IPS DF 6.9 (cell line): ENCODE data around the gene ATL2.

Experiments
- DNase-seq: peaks from one replicate; pipeline ENCODE4 v3.0.0-alpha.2; 2013; ENCODE audit warnings: low read depth, low spot score
- H3K27ac ChIP-seq: one replicate; pipeline ENCODE4 v1.5.1; 2013; ENCODE audit warnings: low read length, control low read depth
- H3K27me3 ChIP-seq: 2 replicates; pipeline ENCODE4 v1.6.1; 2013; ENCODE audit warnings: mild to moderate bottlenecking, low read length; ENCODE audit not compliant: control insufficient read depth, insufficient read depth
- H3K36me3 ChIP-seq: 2 replicates; pipeline ENCODE4 v1.6.1; 2013; ENCODE audit warnings: low read length; ENCODE audit not compliant: control insufficient read depth, insufficient read depth
- H3K4me1 ChIP-seq: 2 replicates; pipeline ENCODE4 v1.6.1; 2013; ENCODE audit warnings: low read length; ENCODE audit not compliant: control insufficient read depth, insufficient read depth
- H3K4me3 ChIP-seq: 2 replicates; pipeline ENCODE4 v1.5.1; 2013; ENCODE audit warnings: mild to moderate bottlenecking, low read length
- H3K9me3 ChIP-seq: 2 replicates; pipeline ENCODE4 v1.6.1; 2013; ENCODE audit warnings: low read length, inconsistent platforms; ENCODE audit not compliant: control insufficient read depth, insufficient read depth
- WGBS: extraction: QIAGEN DNeasy Blood & Tissue Kit; methylation state at CpG from one replicate; pipeline ENCODE4 v1.1.7; 2013; ENCODE audit warnings: mixed read lengths, missing lambda C conversion rate; ENCODE audit not compliant: insufficient read length, insufficient coverage; 5-methylcytosine and 5-hydroxymethylcytosine counted together

Gene ATL2

GRCh38 chr2:38274286-38275276 lies 102.5 kb downstream of the ATL2 start:
- WGBS: no CpG with 5 or more reads among the region's 7 CpGs
- peak; percentile 27 for DNase-seq
- Histone ChIP-seq H3K4me3 (no peak overlapping the region), H3K36me3 (no peaks in the 10 kb centered on the region), H3K27me3 (no peaks in the 10 kb centered on the region), H3K27ac (no peak overlapping the region), H3K4me1 (peaks cover 6% of the 10 kb centered on the region; the same call in 1 of the 2 replicates), H3K9me3 (no peaks in the 10 kb centered on the region)

- Histone ChIP-seq H3K4me1 (no peaks in the 10 kb centered on the region; the same call in 1 of the 2 replicates), H3K36me3 (no peaks in the 10 kb centered on the region), H3K9me3 (no peaks in the 10 kb centered on the region), H3K27me3 (no peaks in the 10 kb centered on the region), H3K27ac (no peak overlapping the region), H3K4me3 (no peak overlapping the region)
- WGBS: no CpG with 5 or more reads among the region's 3 CpGs
- DNase-seq: no peak
Measured at GRCh38 chr2:38271697-38272096, 105.4 kb downstream of the ATL2 start.

- H3K27ac ChIP-seq: no peak overlapping the region
- H3K27me3 ChIP-seq: no peaks in the 10 kb centered on the region
- no peaks in the 10 kb centered on the region; the same call in 1 of the 2 replicates for H3K4me1 ChIP-seq
- no peaks in the 10 kb centered on the region for H3K36me3 ChIP-seq
- WGBS: no CpG with 5 or more reads among the region's 1 CpG
- no peak for DNase-seq
- no peaks in the 10 kb centered on the region for H3K9me3 ChIP-seq
- no peak overlapping the region for H3K4me3 ChIP-seq
Measured at GRCh38 chr2:38269421-38269820, 107.7 kb downstream of the ATL2 start.

DNA sequence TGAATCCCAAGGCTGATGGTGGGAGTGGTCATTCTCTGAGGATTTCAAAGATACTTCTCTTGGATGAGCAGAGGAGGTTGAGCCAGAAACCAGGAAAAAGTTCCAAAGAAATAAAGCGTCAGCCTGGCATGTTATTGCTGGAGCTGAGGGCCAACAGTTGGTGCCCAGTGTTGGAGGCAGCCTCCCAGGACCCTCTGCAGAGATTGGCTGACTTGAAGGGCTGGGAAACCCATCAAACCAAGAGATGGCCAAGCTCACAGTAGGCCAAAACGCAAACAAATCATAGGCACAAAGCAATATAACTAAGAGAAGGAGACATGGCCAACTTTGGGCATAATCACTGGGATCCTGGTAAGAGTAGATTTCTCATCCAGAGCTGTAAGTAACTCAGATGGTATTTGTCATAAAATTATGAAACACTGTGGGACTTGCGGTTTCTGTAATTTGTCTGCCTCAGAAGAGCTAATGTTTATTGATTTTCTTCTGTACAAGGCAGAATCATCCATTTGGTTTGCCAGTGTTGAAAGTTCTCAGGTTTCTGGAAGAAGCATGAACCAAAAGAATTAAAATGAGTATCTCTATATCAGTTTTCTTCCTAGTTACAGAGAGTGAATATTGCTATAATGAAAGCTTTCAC lies 108.3 kb downstream of the ATL2 start:
- no CpG with 5 or more reads among the region's 3 CpGs for WGBS
- Histone ChIP-seq H3K4me1 (no peaks in the 10 kb centered on the region; the same call in 1 of the 2 replicates), H3K9me3 (no peaks in the 10 kb centered on the region), H3K27ac (no peak overlapping the region), H3K27me3 (no peaks in the 10 kb centered on the region), H3K4me3 (no peak overlapping the region), H3K36me3 (no peaks in the 10 kb centered on the region)
- DNase-seq: no peak

DNA sequence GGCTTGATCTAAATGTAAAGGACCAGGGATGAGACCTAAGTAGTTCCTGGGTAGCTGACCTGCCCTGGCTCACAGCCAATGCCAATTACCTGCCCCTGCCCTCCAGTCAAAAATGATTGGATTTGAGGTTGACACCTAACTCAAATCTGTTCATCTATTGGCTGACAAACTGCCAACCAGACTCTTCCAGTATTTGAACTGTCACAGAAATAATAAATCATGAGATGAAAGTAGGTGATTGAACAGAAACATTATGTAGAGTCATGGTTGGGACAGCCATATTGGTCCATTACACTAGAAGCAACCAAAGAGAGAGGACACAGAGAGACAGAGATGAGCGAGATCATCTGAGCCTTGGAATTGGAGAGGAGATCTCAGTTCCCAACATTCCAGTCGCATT lies 109.1 kb downstream of the ATL2 start:
- Histone ChIP-seq H3K27me3 (no peaks in the 10 kb centered on the region), H3K36me3 (no peaks in the 10 kb centered on the region), H3K4me1 (no peaks in the 10 kb centered on the region), H3K4me3 (no peak overlapping the region), H3K27ac (no peak overlapping the region), H3K9me3 (no peaks in the 10 kb centered on the region)
- WGBS: no CpG with 5 or more reads among the region's 2 CpGs
- no peak for DNase-seq

GRCh38 chr2:38267270-38267925 lies 109.7 kb downstream of the ATL2 start:
- Histone ChIP-seq H3K36me3 (no peaks in the 10 kb centered on the region), H3K9me3 (no peaks in the 10 kb centered on the region), H3K4me3 (no peak overlapping the region), H3K27ac (no peak overlapping the region), H3K27me3 (no peaks in the 10 kb centered on the region), H3K4me1 (0 out of 2 replicates have a peak, but pooled peaks cover 2% of the 10 kb centered on the region)
- WGBS: no CpG with 5 or more reads among the region's 4 CpGs
- DNase-seq: no peak

DNA sequence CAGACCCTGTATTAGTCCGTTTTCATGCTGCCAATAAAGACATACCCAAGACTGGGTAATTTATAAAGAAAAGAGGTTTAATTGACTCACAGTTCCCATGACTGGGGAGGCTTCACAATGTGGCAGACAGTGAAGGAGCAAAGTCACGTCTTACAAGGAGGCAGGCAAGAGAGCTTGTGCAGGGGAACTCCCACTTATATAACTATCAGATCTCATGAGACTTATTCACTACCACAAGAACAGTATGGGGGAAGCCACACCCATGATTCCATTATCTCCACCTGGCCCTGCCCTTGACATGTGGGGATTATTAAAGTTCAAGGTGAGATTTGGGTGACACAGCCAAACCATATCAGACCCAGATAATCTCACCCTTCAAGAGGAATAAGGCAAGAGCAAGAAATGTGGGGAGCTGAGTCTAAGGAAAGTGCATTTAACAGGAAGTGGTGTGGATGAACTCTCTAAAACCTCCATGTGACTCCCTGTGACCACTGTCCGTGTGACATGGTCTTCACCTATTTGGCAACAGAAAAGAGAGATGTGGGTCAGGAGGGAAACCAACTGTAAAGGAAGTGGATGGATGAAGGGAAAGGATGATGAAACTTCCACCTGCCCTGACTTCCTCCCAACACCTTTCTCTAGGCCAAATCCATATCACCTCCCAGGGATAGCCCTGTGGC lies 110.6 kb downstream of the ATL2 start:
- DNase-seq: no peak
- Histone ChIP-seq H3K4me3 (no peak overlapping the region), H3K36me3 (no peaks in the 10 kb centered on the region), H3K27me3 (no peaks in the 10 kb centered on the region), H3K27ac (no peak overlapping the region), H3K4me1 (0 out of 2 replicates have a peak, but pooled peaks cover 2% of the 10 kb centered on the region), H3K9me3 (no peaks in the 10 kb centered on the region)
- WGBS: no CpG with 5 or more reads among the region's 3 CpGs

DNA sequence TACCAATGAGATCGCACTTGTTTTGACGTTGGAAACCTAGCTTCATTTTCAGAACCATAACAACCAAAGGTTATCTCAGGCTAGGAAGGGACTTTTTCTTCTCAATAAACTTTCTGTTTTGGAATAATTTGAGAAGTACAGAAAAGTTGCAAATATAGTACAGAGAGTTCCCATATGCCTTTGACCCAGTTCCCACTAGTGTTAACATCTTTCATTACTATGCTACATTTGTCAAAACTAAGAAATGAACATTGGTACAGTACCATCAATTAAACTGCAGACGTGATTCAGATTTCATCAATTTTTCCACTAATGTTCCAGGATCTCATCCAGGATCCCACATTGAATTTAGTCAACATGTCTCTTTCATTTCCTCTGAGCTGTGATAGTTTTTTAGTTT lies 111.6 kb downstream of the ATL2 start:
- Histone ChIP-seq H3K27ac (no peak overlapping the region), H3K36me3 (no peaks in the 10 kb centered on the region), H3K27me3 (no peaks in the 10 kb centered on the region), H3K9me3 (no peaks in the 10 kb centered on the region), H3K4me1 (0 out of 2 replicates have a peak, but pooled peaks cover 2% of the 10 kb centered on the region), H3K4me3 (no peak overlapping the region)
- DNase-seq: no peak
- no CpG with 5 or more reads among the region's 3 CpGs for whole genome bisulfite sequencing

GRCh38 chr2:38264396-38265221 lies 112.5 kb downstream of the ATL2 start:
- no CpG with 5 or more reads among the region's 4 CpGs for WGBS
- H3K9me3 ChIP-seq: no peaks in the 10 kb centered on the region
- H3K4me3 ChIP-seq: no peak overlapping the region
- H3K4me1 ChIP-seq: 0 out of 2 replicates have a peak, but pooled peaks cover 2% of the 10 kb centered on the region
- no peak for DNase-seq
- H3K27me3 ChIP-seq: no peaks in the 10 kb centered on the region
- H3K27ac ChIP-seq: no peak overlapping the region
- H3K36me3 ChIP-seq: no peaks in the 10 kb centered on the region
